ENCODE data around the gene GRIN3B.
"Not testable (repeated sequence)": the region's sequence is repeated elsewhere in the genome, so short reads cannot be mapped to it uniquely, and the experiment has no call there.

The GRIN3B gene

GRCh38 chr19:1000095-1000494, at the start of gene GRIN3B:
Gene GRIN3B, plus strand, starts transcription at chr19:1000419. Its CDS starts 19 bp downstream, at chr19:1000438.
- DNase-seq, result peak; percentile 59

GRCh38 chr19:952049-952679, 48.1 kb upstream of the GRIN3B start:
- no peak for DNase-seq

- DNase-seq, result no peak
Measured at GRCh38 chr19:952680-953444, 47.4 kb upstream of the GRIN3B start.

GRCh38 chr19:953445-954271, 46.6 kb upstream of the GRIN3B start:
- DNase-seq, result no peak

GRCh38 chr19:954272-954671, 45.9 kb upstream of the GRIN3B start:
- DNase-seq, result no peak

GRCh38 chr19:954672-955494, 45.3 kb upstream of the GRIN3B start:
- DNase-seq, result no peak

GRCh38 chr19:955803-956765, 44.1 kb upstream of the GRIN3B start:
- DNase-seq, result no peak

- DNase-seq, result no peak
Measured at GRCh38 chr19:956766-957440, 43.3 kb upstream of the GRIN3B start.

GRCh38 chr19:957578-957977, 42.6 kb upstream of the GRIN3B start:
- DNase-seq, result not testable (repeated sequence)

- DNase-seq, result peak; percentile 53
Measured at GRCh38 chr19:958967-959855, 41.0 kb upstream of the GRIN3B start.

- DNase-seq, result no peak
Measured at GRCh38 chr19:960020-960419, 40.2 kb upstream of the GRIN3B start.

GRCh38 chr19:960601-960938, 39.6 kb upstream of the GRIN3B start:
- DNase-seq, result no peak

- no peak for DNase-seq
Measured at GRCh38 chr19:961866-962620, 38.2 kb upstream of the GRIN3B start.

- no peak for DNase-seq
Measured at GRCh38 chr19:962683-963400, 37.4 kb upstream of the GRIN3B start.

- no peak for DNase-seq
Measured at GRCh38 chr19:963486-963951, 36.7 kb upstream of the GRIN3B start.

GRCh38 chr19:964116-964520, 36.1 kb upstream of the GRIN3B start:
- DNase-seq, result no peak

GRCh38 chr19:964761-965694, 35.2 kb upstream of the GRIN3B start:
- no peak for DNase-seq
